HG02970 (cell line): Measurements from ENCODE around the gene TESPA1.
A peak's percentile ranks its signal among the peaks of the same experiment; 100 is the strongest.
"Not testable (repeated sequence)": the region's sequence is repeated elsewhere in the genome, so short reads cannot be mapped to it uniquely, and the experiment has no call there.

Experiments
- ATAC-seq: cut with Tn5 transposase; IDR thresholded peaks from one replicate; pipeline ENCODE4 v1.9.1; 2021; ENCODE audit warnings: mild to moderate bottlenecking, moderate library complexity, moderate number of reproducible peaks; ENCODE audit not compliant: unreplicated experiment, low FRiP score

TESPA1 gene

DNA sequence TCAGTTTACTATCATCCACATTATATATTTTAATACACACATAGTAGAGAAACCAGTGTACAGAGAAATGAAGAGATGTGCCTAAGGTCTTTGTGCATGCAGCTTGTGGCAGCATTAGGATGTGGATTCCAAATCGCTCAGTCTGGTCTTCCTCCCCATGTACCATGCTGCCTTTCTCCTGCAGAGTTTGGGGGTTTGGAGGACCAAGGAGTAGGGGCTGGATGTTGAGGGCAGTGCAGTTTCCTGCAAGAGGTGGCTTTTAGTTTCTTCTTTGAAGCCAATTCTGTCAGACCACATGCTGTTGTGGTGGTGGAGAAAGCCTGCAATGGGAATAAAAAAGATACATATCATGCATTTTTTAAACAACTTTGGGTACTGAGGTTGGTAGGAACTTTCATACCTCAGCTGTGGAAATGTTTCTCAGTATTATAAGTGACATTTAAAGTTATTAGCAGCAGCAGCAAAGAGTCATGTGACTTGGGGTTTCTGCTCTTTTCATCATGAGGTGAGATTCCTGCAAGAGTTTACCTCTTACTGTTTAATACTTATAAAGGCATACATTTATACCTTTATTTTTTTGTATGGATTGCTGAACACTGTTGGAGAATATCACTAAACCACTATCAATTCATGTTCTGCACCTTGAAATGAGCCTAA is 34.4 kb downstream of the TESPA1 start:
- ATAC-seq, result no peak

DNA sequence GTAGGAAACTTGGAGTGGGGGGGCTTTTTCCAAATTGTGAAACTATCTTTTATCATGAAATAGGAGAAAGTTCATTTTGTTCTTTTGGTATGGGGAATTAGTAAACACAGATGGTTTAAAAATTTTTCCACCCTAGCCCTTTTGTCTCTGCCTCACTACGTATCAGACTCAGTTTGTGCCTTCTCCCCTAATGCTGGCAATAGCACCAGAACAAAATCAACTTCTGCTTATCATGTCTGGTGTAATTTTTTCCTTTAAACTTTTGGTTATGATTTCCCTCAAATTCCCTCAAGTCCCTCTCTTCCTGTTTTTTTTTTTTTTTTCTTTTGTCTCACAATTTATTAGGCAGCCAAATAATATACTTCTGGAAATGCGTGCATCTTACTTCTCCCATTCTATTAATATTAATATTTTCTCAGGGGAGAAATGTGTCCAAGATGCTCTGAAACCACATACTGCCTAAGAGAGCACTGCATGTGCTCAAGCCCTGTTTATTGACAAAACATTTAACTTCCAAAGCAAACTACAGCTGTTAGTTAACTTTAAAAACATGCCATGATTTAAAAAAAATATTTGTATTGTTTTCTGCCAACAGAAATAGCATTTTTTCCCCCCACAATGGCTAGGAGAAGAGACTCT is 35.4 kb downstream of the TESPA1 start:
- no peak for ATAC-seq

DNA sequence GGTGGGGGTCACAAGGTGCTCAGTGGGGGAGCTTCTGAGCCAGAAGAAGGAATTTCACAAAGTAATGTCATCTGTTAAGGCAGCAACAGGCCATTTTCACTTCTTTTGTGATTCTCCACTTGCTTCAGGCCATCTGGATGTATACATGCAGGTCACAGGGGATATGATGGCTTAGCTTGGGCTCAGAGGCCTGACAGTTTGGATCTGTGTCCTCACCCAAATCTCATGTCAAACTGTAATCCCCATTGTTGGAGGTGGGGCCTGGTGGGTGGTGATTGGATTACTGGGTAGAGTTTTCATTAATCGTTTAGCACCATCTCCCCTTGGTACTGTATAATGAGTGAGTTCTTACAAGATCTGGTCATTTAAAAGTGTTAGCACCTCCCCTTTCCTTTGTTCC is 36.4 kb downstream of the TESPA1 start:
- ATAC-seq, result no peak

DNA sequence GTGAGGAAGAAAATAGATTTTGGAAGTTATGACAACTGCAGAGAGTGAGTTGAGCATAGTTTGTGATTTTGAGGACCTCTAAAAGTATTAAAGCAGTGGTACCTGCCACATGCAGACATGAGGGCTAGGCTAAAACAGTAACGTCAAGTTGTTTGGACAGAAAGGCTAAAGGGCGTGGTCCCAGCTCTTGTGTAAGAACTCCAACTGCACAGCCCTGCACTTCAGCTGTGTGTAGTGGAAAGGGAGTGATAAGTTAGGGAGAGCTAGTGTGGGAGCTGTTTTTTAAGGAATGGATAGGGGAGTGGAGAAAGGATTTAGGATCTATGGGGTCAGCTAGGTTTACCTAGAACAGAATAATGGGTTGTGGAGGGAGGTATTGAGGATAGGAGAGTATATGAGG is 39.5 kb downstream of the TESPA1 start:
- ATAC-seq, result no peak

DNA sequence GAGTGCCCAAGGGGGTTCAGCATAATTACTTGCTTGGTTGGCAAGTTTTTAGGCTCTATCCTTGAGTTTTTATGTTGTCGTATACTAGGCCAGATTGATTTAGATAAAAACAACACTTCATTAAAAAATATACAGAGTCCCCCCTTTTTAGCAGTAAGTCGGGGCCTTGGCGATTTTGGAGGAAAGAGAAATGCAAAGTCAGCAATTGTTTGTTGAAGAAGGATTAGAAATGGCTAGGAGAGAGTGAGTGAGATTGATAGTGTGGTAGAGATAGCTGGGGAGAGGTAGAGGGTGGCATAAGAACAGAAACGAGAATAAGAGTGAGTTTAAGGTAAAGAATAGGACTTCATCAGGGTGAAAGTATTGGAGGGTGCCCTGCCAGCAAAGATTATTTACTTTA is 41.3 kb downstream of the TESPA1 start:
- ATAC-seq, result not testable (repeated sequence)

DNA sequence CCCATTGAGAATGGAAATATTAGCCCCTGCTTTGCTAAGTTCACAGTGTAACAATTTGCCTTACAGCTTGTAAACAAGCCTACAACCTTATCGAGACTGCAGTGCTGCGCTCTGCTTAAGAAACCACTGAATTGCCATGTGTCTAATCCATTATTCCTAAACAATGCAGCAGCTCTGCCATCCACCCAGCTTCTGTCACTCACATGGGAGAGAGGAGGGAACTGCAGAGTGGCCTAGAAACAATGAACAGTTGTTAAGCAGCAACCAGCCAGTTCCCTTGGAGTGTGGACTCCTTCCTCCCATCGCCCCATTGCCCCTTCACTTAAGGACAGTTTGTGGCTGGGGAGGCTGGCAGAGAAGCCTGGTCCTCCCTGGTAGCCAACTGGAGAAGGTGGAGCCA is 42.9 kb downstream of the TESPA1 start:
- ATAC-seq, result no peak

DNA sequence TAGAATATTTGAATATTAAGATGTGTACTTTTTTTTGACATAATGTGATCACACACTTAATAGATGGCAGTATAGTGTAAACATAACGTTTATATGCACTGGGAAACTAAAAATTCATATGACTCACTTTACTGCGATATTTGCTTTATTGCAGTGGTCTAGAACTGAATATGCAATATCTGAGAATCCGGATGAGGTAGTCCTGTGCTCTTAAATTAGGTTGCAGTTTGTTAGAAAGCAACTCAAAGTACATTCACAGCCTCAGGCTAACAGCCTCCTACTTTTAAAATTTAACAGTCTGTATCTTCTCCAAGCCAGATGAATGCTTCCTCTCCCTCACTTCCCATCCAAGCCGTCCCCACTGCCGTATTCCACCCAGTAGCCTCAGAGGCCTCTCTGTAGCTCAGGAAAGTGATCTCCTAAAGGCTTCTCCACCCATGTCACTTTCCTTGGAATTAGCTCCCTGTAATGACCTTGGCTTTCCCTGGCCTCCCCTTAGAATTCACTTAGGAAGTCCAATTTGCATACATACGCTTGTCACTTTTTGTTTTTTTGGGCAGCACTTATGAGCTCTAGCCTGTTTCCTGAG is 43.7 kb downstream of the TESPA1 start:
- ATAC-seq, result no peak

DNA sequence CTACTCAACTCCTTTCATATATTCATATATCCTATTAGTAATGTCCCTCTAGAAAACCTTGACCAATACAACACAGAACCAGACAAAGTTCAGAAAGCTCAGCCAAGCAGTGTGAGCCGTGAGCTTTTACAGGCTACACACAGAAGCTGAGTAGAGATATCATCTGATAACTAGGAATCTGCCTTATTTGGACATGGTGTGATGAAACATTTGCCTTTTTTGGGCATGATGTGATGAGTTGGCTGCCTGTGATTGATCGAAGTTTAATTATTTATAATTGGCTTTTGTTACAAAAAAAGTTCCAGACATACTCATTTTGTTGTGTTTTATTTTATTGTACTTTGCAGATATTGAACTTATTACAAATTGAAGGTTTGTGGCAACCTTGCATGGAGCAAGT is 46.6 kb downstream of the TESPA1 start:
- no peak for ATAC-seq

DNA sequence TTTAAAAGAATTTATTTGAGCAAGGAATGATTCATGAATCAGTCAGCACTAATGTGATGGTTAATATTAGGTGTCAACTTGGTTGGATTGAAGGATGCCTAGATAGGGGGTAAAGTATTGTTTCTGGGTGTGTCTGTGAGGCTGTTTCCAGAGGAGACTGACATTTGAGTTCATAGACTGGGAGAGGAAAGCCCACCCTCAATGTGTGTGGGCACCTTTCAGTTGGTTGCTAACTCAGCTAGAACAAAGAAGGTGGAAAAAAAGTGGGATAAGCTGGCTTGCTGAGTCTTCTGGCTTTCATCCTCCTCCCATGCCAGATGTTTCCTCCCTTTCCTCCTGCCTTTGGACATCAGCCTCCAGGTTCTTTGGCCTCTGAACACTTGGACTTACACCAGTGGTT is 47.2 kb downstream of the TESPA1 start:
- ATAC-seq, result no peak

DNA sequence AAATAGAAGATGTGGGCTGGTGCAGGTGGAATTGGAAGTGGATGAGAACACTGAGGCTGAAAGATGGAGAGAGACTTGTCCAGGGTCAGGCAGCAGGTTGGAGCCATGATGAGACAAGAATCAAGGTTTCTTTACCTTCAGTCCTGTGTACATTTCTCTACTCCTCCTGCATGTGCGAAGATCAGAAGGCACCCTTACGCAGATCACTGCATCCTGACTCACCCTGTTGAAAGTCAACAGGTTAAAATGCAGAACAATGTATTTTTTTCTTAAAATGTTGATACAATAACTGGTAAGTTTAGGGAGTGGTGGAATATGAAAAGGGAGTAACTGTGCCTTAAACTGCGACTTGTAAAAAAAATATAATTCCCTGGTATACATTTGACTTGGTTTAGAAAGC is 47.8 kb downstream of the TESPA1 start:
- ATAC-seq, result no peak

DNA sequence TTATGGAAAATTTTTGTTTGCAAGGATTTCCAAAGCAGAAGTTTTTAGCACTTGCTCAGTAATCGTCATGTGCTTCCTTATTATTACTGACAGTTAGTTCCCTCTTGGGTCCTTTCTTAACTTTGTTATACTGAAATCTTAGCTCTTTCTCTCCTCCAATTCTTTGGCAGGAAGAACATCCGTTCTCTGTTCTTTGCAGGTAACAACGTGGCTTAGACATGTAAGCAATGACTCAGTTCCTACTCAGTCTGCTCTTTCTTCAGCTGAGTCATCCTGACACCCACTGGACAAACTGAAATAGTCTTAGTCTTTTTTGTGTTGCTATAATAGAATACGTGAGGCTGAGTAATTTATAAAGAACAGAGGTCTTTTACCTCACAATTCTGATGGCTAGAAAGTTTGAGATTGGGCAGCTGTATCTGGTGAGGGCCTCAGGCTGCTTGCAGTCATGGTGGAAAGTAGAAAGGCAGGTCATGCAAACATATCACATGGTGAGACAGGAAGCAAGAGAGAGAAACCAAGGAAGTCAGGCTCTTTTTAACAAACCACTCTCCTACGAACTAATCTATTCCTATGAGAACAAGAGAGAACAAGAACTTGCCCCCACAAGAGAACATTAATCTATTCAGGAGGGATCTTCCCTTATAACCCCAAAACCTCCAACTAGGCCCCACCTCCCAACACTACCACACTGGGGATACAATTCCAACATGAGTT is 49.2 kb downstream of the TESPA1 start:
- ATAC-seq, result peak; percentile 97

DNA sequence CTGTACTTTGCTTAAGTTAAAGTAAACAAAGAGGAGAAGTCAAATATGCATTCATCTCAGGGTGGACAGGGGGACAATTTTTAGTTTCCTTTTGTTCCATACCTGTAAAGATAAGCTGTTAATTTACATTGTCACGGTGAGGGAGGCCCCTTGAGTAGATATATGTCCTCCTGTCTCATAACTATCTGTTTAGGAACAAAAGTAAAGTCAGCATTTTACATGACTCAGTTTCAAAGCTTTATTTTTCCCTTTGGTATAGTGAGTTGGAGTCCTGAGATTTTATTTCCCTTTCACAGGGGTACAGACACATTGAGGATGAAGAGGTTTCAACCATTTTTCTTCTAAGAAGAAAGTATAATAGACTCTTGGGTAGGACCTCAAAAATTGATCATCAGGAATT is 50.1 kb downstream of the TESPA1 start:
- no peak for ATAC-seq

DNA sequence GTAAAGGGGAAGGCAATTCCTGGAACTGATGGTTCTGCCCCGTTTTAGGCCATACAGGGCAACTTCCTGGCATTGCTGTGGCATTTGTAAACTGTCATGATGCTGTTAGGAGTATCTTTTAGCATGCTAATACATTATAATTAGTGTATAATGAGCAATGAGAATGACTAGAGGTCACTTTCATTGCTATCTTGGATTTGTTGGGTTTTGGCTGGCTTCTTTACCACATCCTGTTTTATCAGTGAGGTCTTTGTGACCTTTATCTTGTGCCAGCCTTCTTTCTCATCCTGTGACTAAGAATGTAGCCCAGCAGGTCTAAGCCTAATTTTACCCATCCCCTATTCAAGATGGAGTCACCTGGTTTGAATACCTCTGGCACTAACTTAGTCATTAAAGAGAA is 51.2 kb downstream of the TESPA1 start:
- ATAC-seq, result no peak

DNA sequence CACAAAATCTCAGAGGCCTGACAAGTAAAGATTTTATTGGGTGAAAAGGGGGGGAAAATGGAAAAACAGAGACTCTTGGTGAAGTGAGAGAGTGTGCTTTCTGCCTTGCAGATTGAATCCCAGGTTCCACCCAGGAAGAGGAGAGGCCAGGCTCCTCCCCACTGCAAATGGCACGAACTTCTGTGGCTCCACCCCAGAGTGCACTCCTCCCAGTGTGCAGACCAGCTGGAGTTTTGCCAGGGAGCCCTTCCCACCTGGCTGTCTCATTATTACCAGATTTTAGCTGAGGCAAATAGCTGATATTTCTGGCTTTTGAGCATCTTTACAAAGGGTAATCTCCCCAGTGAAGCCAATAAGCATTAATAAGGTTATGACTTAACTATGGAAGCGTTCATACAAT is 51.9 kb downstream of the TESPA1 start:
- ATAC-seq, result no peak

DNA sequence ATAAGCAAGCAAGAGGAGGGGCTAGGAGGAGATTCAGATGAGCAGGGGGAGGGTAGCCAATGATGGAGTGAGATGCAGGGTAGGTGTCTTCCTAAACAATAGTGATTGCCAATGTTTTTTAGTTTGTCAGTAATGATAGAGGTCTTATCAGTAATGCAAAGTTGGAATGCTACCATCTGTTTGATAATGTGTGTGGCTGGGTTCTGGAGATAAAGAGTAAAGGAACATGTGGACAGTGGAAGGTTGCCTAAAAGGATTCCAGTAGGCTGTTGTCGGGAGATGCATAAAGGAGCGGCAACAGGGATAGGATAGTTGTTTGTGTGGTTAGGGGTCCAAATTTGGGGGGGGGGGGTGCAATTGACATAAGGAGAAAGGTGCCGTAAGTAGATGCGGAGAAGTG is 52.5 kb downstream of the TESPA1 start:
- no peak for ATAC-seq

DNA sequence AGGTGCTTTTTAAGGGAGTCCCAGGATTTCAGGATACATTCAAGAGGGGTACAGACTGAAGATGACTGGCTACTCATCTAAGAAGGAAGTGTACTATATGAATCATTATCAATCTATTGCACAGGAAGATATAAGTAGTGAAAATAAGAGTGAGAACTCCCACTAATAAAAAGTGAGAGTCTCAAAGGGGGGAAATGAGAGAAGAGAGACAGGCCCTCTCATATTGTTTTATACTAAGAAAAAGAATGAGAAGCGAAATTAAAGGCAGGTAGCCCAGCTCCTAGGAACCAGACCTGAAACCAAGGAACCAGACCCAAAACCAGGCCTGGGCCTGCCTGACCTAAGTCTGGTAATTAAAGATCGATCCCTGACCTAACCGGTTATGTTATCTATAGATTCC is 54.6 kb downstream of the TESPA1 start:
- no peak for ATAC-seq

DNA sequence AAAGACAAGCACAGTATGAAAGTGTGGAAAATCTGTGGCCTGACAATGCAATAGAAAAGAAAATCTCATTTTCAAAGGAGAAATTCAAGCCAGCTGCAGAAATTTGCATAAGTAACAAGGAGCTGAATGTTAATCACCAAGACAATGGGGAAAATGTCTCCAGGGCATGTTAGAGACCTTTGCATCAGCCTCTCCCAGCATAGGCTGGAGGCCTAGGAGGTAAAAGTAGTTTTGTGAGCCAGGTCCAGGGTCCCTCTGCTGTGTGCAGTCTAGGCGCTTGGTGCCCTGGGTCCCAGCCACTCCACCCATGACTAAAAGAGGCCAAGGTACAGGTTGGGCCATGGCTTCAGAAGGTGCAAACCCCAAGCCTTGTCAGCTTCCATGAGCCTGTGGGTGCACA is 58.3 kb downstream of the TESPA1 start:
- ATAC-seq, result no peak

DNA sequence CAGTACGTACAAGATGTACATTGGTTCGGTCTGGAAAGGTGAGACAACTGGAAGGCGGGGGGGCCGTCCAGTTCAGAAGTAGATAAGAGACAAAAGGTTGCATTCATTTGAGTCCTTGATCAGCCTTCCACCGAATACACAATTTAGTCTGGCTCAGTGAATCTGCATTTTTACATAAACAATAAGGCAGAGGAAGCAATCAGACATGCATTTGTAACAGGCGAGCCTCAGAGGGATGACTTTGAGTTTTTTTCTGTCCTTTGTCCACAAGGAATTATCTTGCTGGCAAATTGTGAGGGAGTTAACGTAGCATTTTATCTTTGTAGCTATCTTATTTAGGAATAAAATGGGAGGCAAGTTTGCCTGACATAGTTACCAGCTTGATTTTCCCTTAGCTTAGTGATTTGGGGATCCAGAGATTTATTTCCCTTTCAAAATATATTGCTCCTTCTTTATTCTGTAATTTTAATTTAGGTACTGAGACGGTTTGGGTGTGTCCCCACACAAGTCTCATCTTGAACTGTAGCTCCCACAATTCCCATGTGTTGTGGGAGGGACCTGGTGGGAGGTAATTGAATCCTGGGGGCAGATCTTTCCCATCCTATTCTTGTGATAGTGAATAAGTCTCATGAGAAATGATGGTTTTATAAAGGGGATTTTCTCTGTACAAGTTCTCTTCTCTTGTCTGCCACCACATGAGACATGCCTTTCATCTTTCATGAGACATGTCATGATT is 59.4 kb downstream of the TESPA1 start:
- ATAC-seq, result no peak

DNA sequence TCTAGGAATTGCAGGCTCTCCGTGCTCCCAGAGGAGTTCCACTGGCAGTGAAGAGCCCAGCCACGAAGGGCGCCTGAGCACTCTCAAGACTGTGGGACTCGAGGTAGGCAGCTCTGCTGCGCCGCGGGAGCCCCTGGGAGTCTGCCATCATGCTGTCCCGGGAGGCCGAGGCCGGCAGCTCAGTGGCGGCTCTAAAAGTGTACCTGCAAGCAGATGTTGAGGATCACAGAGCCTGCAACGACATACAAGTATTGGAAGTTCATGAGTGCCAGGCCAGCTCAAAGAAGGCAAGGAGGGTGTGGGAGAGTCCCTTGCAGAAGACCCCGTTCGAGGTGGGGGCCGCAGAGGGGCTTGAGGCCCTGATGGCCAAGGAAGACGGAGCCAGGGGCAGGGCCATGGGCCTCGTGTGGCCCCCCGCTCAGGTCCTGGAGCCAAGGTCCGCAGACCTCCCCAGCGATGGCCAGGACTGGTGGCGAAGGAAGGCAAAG is 67.5 kb downstream of the TESPA1 start:
- ATAC-seq, result no peak
